HG03045 (cell line): ENCODE measurements around the gene BCAS1.
"Not testable (repeated sequence)": the region's sequence is repeated elsewhere in the genome, so short reads cannot be mapped to it uniquely, and the experiment has no call there.

Experiments
- ATAC-seq: cut with Tn5 transposase; IDR thresholded peaks from one replicate; pipeline ENCODE4 v1.9.1; 2021; ENCODE audit warnings: mild to moderate bottlenecking, moderate library complexity; ENCODE audit not compliant: unreplicated experiment

Gene BCAS1

DNA sequence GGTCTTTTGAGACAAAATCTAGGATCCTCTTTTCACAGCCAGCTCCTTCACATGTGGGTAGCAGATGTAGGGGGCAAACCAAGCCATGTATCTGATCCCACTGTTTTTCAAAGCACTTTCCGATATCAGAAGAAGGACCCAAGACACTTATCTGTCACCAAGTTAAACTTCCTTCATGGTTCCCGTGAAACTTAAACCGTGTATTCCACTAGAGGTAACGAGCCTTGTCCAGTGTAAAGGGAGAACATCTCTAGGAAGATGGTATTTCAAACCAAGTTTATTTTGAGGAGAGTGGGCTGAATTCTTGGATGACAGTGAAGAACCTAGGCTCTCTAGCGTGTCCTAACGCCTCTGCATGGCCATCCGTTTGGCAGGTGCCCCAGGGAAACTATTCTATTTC lies 76.3 kb downstream of the BCAS1 start:
- no peak for ATAC-seq

DNA sequence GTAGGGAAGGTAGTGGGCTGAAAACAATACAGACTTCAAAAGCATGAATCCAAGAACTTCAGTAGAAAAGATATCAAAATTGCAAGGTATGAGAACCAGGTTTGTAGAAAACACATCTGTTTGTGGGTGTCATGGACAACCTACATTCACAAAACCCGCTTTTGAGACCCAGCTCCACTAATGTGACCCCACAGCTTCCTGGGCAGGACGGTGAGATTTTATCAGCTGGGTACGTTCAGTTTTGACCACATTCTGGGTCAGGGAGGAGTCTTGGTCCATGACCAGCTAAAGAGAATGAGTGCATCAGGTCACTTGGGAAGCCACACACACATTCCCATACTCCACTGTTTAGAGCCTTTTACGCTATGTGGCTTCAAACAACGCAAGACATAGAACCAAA lies 77.1 kb downstream of the BCAS1 start:
- no peak for ATAC-seq

GRCh38 chr20:53990768-53991450 lies 79.5 kb downstream of the BCAS1 start:
- no peak for ATAC-seq

DNA sequence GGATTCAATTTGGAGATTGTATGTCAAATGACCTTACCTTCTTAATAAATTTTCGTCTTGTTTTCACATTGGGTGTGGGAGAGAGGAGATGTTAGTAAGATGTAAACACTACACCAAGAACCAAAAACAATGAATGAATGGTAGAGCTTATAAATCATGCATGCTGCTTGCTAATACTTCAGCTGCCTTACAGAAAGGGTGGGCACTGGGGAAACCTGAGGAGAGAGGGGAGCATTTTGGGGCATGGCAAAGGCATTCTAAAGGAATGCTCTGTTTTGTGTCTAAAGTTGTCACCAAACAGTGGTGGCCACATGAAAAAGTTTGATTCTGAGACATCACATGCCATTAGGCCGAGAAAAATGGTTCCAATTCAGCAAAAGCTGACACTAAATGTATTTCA lies 80.4 kb downstream of the BCAS1 start:
- no peak for ATAC-seq

GRCh38 chr20:53989401-53989800 lies 81.0 kb downstream of the BCAS1 start:
- ATAC-seq, result no peak

- ATAC-seq, result no peak
Measured at GRCh38 chr20:53986037-53986650, 84.2 kb downstream of the BCAS1 start.

DNA sequence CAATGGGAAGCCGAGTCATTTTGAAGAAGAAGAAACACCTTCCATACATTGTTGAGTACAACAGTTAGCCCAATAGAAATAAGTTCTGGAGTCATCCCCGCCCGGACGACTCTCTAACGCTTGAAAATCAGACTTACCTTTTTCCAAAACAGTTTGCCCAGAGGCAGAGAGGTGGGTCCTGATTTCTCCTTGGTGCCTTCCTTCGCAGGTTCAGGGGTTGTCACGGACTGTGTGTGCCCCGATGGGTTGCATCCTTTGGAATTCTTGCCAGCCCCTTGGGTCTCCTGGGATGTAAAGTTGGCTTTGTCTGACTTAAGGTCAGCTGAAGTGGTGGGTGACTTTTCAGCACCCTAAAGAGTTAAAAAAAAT lies 85.3 kb downstream of the BCAS1 start:
- no peak for ATAC-seq

GRCh38 chr20:53984356-53985149 lies 85.8 kb downstream of the BCAS1 start:
- no peak for ATAC-seq

DNA sequence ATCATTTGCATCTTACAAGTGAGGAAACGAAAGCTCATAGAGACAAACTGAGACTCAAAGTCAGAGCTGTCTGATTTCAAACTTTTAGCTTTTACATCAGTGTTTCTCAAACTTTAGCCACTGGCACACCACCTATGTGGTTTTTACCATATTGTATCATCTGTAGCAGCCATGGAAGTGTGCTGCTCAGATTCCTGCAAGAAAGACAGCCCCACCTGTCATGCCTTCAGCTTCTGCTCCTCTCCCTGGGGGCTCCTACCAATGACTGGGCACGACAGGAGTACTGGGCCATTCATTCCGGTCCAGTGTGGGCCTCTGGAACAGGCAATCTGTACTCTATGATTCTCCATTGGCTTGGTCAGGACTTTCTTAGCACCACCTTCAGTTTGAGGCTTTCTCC lies 87.0 kb downstream of the BCAS1 start:
- no peak for ATAC-seq

DNA sequence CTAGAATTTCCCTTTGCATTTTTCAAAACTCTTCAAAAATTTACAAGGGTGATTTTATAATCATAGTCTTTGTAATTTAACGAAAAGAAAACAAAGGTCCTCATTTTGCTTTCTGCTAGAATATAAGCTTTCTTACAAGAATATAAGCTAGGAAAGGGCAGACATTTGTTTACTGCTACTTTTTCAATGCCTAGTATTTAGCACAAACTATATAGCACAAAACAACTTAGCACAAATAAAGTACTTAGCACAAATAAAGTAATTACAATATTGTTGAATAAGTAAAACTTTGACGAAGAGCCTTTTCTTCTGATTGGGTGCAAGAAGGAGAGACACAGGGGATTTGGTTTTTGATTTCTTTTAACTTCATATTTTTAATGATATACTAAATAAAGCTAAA lies 87.8 kb downstream of the BCAS1 start:
- ATAC-seq, result no peak

DNA sequence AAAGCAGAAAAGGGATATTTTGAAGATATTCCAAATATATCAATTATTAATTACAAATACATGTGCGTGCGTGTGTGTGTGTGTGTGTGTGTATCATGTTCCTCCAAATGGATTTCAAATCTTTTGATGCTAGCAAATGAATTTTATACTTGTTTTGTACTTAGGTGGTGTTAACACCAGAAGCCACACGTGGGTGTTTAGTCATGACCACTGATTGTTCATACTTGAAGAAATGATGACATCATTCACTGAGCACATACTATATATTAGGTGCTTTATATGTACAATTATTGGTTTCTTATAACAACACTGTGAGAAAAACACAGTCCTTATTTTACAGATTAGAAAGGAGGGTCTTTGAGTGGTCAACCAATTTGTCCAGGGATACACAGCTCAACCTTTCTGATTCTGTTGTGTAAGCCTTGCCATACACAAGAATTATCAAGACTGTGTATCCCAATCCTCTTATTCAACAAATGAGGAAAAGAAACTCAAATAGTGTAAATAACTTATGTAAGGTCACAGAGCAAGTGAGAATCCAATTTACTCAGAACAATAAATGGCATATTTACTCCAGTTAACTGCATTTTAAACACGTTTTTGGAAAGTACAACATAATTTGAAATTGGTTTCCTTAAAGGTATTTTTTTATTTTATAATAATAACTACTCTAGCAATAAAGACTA lies 88.5 kb downstream of the BCAS1 start:
- no peak for ATAC-seq

DNA sequence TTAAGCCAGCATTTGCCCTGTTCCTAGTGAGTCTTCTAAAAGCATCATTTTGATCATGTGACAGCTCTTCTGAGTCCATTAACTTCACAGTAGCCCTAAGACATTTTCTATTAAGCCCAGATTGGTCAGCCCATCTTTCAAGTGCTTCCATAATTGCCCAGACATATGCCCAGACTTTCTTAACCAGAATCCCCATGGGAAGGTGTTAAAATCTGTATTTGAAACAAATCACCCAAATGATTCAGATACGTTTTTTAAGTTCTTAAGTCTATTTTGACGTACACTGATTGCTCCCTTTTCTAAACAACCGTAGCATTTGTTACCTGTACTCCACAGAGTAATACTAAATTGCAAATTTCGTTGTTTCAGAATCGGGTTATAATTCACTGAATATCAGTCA lies 89.3 kb downstream of the BCAS1 start:
- ATAC-seq, result no peak

GRCh38 chr20:53980031-53980465 lies 90.3 kb downstream of the BCAS1 start:
- no peak for ATAC-seq

- ATAC-seq, result no peak
Measured at GRCh38 chr20:53978497-53978896, 91.9 kb downstream of the BCAS1 start.

- ATAC-seq, result no peak
Measured at GRCh38 chr20:53977391-53977790, 93.0 kb downstream of the BCAS1 start.

DNA sequence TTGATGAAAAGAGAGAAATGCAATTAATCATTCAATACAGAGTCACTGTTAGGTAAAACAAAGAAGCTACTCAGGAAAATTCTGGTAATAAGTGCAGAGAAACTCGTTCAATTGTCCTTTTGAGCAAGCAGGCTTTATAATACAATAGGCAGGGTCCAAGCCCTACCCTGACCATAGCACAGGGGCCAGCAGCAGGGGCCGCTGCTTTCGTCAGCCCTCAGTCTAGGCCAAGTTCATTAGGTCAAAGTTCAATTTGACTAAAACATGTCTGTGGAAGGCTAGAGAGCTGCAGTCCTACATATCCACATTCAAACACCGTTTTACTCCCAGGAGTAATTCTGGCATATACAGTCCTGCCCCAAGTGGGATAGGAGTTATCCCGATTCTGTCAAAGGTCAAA lies 94.6 kb downstream of the BCAS1 start:
- ATAC-seq, result no peak

- ATAC-seq, result no peak
Measured at GRCh38 chr20:53974785-53975555, 95.4 kb downstream of the BCAS1 start.

DNA sequence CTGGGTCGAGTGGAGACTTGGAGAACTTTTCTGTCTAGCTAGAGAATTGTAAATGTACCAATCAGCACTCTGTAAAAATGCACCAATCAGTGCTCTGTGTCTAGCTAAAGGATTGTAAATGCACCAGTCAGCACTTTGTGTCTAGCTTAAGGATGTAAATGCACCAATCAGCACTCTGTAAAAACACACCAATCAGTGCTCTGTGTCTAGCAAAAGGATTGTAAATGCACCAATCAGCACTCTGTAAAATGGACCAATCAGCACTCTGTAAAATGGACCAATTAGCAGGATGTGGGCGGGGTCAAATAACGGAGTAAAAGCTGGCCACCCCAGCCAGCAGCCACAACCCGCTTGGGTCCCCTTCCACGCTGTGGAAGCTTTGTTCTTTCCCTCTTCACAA lies 96.5 kb downstream of the BCAS1 start:
- not testable (repeated sequence) for ATAC-seq

DNA sequence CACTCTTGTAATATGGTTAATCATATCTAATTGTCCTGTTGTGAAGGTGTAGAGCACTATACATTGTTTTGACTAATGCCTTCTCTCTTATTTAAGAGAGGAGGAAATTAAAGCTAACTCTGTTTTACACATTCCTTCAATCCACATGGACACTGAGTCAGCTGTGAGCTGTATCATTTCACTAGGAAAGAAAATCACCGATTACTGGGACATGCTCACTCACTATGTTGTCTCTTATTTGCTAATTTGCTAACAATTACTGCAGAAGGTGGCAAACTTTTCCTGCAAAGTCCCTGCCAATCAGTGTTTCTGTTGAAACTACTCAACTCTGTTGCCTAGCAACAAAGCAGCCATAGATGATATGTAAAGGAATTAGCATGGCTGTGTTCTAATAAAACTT lies 98.2 kb downstream of the BCAS1 start:
- no peak for ATAC-seq

DNA sequence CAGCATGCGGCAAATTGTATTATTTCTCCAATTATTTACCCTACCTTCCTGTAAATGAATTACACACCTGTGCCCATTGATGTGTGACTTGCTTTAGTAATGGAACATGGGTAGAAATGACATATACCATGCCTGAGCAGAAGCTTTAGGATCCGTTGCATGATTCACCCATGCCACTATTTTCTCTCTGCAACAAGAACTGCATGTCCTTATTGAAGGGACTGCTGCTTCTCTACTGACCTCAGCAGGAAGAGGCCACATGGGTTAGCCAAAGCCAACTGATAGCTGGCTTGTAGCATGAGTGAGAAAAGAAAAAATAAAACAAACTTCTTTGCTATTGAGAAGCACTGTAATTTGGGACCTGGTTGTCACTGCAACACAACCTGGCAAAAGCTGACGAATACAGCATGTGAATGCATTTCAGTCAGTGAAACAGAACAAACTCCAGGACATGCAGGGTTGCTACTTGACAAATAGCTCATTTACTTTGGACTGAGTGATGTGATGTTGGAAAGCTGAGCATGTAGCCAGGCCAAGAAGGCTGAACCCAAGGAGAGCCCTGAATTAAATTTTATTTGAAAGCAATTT lies 99.2 kb downstream of the BCAS1 start:
- ATAC-seq, result no peak
